Measurements from ENCODE around the gene MYO1A.

- TF ChIP-seq CTCF (IDR thresholded peaks at IDR 0.05) (no peak), POLR2A (IDR thresholded peaks at IDR 0.05) (no peak)
Measured at GRCh38 chr12:57072661-57073060, 22.7 kb upstream of the MYO1A start.
